A549 treated with Hydrocortisone at 1 μM for 4 hours (cell line): ENCODE measurements around the gene VSIR. TPM values are rescaled to one million over a fixed set of nuclear protein-coding genes. Genes with fewer than 3 reads are reported as not detected.

Experiments used
- total RNA-seq: library from RNA; stranded (reverse); fragments of 200-300 nt; extraction: Qiagen RNA extraction; gene quantifications from 5 replicates; pipeline ENCODE4 v1.2.3, GENCODE V29; 2022

VSIR gene
- 30.8 to 38.0 TPM (median 36.7 TPM) in 5 replicates for total RNA-seq

DNA sequence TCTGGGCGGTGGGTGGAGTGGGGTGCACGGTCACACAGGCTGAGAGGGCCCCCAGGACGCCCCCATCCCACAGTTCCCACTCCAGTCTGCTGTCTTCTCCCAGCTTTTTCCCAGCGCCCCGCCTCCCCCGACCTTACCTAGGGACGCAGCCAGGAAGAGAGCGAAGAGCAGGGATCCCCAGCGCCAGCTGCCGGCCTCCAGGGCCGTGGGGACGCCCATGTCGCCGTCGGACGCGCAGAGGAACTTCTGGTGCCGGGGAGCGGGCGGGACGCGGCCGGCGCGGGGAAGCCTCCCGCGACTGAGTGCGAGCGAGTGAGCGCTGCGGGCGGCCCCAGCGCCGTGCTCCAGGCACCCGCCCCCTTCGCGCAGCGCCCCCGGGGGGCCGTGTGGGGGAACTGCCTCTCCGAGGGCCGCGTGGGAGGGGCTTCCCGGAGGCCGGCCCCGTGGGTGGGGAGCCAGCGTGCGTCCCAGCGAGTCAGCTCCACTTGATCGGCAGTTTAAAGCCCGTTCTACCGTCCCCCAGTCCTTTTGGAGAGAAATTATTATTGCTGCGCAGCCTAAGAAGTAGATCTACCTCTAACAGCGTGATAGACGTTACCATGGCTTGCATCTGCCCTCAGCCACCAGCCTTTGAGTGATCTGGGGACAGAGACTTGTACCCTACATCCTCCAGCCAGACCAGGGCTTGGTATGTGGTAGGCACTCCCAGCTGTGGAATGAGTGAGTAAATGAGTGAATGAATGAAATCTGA is at the start of gene VSIR:
TSS of gene VSIR (minus strand) at position 300 of the 751 bp plus-strand sequence. CDS start at position 219, 81 bp downstream.

DNA sequence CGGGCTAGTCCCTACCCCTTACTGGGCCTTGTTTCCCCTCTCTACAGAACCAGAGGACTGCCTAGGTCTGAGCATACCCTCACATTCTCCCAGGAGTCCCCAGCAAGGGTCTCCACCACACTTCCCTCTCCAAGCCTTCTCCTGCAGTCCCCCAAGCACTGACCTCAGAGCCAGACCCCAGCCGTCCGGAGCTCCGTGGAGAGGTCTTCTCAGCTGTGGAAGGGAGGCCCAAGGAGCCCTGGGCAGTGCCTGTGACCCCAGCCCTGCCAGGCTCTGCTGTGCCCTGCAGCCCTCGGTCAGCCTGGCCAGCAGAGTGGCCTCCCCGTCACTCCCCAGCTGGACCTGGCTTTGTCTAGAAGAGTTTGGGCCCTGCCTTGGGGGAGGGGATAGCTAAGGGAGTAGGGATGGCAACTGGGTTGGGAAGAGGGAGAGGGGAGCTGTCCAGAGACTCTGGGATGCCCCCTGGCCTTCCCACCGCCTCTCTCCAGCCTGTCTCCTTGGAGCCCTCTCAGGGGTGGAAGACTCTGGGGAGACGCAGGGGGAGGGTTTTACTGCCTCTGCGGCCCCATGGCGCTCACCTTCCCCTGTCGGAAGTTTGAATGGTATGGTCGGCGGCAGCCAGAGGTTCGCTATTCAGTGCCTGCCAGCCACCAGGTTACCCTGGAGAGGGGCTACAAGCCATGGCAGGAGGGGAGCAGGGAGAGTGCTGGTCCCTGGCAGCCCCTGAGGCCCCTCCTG is 53.7 kb downstream of the VSIR start, which contains the start of gene C10orf105:
TSS of gene C10orf105 (minus strand) at position 315 of the 738 bp plus-strand sequence. CDS start 3,441 bp downstream, outside the sequence.

Other genes with a start within 250 kb of the VSIR start
- gene C10orf105, start 53.7 kb downstream of the VSIR start, total RNA-seq, result not detected in 5 replicates
- 853 to 991 TPM (median 894 TPM) in 5 replicates for gene PSAP, start 77.7 kb upstream of the VSIR start, total RNA-seq
- 43.0 to 57.6 TPM (median 51.6 TPM) in 5 replicates for gene CHST3, start 190.9 kb upstream of the VSIR start, total RNA-seq